ENCODE results near the gene SF1.

SF1 gene

DNA sequence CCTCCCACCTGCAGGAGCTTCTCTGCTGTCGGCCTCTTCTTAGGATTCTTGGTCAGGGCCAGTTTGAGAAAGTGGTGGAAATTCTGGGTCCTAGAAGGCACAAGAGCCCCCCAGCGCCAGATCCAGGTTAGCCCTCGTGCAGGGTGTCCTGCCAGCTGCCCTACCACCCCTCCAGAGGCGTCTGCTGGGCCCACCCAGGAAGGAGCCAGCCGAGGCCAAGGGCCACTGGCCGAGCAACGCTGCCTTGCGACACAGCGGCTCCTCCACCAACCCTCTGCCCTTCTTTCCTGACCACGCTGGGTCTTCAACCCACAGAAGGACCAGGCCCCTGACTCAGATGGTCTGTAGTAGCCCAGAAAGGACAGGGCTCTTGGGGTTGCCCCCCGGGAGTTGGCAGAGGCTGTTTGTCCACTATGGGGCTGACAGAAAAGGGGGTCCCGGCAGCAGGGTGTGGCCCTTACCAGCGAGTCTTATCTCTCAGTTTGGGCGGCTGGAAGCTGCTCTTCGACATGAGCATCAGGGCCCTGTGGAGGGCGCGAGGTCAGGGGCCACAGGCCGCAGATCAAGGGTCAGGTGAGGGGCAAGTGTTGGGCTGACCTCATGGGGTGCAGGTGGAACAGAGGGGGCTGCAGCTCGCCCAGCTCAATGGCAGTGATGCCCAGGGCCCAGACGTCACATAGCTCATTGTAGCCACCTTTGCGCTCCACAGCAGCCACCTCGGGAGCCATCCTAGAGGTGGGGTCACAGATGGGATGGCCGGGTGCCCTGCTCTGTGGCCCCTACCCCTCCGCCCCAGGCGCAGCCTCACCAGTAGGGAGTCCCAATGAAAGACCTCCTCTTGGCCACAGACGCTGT lies 22.2 kb upstream of the SF1 start:
- no peak for DNase-seq (ENCODE audit: low spot score)

- no peak for DNase-seq (ENCODE audit: low spot score)
These were observed 21.4 kb upstream of the SF1 start for GRCh38 chr11:64799623-64800302.

DNA sequence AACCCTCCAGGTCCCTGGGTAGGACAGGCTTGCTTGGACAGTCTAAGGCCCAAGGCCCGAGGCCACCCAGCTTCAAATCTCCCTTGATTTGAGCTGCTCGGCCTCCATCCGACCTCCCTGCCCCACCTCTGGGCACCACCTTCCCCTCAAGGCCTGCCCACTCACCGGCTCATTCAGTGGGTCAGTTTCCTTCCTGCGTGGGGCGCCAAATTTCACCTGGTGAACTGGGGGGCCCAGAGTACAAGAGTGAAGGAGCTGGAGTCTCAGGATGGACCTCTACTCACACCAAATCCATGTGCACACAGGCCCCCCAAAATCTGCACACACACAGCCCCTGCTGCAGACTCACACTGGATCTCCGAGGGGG lies 20.9 kb upstream of the SF1 start:
- DNase-seq (ENCODE audit: low spot score) = no peak

- no peak for DNase-seq (ENCODE audit: low spot score)
These were observed 18.6 kb upstream of the SF1 start for GRCh38 chr11:64796757-64797541.

GRCh38 chr11:64796047-64796756 lies 17.9 kb upstream of the SF1 start:
- no peak for DNase-seq (ENCODE audit: low spot score)

DNA sequence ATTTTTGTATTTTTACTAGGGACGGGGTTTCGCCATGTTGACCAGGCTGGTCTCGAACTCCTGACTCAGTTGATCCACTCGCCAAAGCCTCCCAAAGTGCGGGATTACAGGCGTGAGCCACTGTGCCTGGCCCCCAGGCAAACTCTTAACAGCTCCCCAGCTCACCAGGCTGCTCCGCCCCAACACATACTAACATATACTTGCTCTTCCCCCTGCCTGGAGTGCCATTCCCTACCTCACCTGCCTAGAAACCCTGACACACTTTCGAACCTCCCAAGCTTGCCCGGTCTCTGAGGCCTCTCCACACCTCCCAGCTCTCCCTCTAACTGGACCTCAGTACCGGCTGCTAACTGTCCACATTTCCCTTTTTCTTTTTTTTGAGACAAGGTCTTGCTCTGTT lies 16.2 kb upstream of the SF1 start:
- DNase-seq (ENCODE audit: low spot score) = no peak

DNA sequence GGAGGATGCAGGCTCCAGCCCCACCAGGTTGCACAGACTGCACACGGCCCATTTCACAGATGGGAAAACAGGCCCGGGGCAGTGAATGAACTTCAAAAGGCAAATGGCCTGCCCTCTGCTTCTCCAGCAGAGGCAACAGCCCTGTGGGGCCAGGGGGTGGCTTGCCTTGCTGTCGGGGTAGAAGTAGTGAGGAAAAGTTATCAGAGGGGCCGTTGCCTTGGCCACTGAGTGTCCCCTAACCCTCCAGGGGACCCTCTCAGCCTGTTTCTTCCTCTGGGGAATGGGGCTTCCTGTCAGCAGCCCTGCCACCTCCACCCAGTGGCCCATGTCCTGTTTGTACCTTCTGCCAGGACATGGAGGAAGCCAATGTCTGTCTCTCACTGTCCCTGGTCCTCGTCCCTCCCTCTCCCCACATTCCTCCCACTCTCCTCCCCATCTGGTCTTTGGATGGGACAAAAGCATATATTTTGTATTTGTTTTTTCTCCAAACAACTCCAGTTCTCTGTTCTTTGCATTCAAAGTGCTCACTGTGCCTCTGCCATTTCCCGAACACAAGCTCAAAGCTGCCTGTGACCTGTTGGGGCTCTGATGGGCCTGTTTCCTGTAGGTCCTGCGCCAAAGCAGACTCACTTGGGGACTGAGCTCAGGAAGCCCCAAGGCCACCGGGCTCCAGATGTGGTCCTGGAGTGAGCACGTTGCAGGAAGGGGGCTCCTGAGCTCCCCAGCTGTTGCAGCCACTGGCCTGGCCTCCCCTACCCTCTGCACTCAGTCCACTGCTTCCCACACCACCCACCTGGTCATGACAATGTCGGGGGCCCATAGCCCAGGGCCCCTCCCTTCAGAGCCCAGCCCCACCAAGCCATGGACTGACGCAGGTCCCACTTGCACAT lies 15.2 kb upstream of the SF1 start:
- no peak for DNase-seq (ENCODE audit: low spot score)

GRCh38 chr11:64792482-64792881 lies 14.1 kb upstream of the SF1 start:
- DNase-seq (ENCODE audit: low spot score) = no peak

DNA sequence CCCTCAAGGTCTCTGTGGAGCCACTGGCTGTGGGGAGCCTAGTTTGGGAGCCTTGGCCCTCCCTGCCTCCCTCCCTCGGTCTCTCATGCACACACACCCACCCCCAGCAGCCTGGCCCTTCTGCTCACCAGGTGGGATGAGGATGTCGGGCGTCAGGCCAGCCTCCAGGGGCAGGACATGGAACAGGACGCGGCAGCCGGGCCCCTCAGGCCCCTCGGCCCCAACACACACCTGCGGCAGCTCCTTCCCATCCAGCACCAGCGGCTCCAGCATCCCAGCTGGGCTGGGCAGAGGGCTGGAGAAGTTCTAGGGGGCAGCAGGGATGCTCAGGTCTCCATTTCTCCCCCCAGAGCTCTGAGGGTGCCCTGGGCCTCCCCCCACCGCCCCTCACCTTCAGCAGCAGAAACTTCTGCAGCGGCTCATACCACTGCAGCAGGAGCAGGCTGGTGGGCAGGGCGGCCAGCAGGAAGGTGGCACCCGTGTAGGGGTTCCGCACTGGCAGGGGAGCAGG lies 13.5 kb upstream of the SF1 start:
- no peak for DNase-seq (ENCODE audit: low spot score)

GRCh38 chr11:64790205-64791095 lies 12.1 kb upstream of the SF1 start:
- DNase-seq (ENCODE audit: low spot score) = no peak

- DNase-seq (ENCODE audit: low spot score) = no peak
These were observed 11.2 kb upstream of the SF1 start for GRCh38 chr11:64789331-64790204.

GRCh38 chr11:64788321-64789215 lies 10.2 kb upstream of the SF1 start:
- no peak for DNase-seq (ENCODE audit: low spot score)

GRCh38 chr11:64787526-64788320 lies 9.4 kb upstream of the SF1 start:
- DNase-seq (ENCODE audit: low spot score) = peak; percentile 18

- no peak for DNase-seq (ENCODE audit: low spot score)
These were observed 8.0 kb upstream of the SF1 start for GRCh38 chr11:64786308-64786707.

DNA sequence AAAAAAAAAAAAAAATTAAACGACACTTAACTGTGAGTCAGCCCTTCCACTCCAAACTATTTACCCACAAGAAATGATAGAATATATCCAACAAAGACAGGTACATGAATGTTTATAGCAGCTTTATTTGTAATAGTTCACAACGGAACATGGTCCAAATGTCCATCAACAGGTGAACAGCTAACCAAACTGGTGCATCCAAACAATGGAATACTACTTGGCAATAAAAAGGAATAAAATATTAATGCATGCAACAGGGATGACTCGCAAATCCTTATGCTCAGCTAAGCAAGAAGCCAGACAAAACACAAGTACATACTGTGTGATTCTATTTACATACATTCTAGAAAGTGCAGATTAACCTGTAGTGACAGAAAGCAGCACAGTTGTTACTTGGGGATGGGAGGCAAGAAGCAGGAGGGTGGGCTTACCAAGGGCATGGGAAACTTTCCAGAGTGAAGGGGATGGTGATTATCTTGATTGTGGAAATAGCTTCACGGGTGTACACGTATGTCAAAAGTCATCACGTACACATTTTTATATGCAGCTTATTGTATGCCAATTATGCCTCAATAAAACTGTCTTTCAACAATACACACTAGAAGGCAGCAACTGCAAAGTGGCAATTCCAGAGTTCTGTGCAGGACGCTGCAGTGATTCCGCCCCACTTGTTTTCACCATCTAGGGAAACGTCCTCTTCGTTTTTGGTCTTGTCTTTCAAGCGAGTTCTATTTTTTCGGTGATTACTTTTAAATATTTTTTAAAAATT lies 6.7 kb upstream of the SF1 start:
- no peak for DNase-seq (ENCODE audit: low spot score)

DNA sequence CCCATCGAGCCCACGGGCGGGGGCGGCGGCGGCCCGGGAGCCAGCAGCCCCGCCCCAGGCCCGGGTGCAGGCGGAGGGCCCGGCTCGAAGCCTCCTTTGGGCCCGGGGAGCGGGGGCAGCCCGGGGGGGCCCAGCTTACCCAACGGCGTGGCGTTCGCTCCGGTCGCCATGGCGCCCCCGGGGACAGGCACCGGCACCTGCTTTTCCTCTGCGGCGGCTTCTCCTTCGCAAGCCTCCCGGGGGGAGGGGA lies 194 bp downstream of the SF1 start:
- DNase-seq (ENCODE audit: low spot score) = no peak
